Activated CD8-positive, alpha-beta memory T cell treated with anti-CD3 and anti-CD28 coated beads for 1 hour (primary cell): ENCODE measurements around the gene PHB1.
"Not testable (repeated sequence)": the region's sequence is repeated elsewhere in the genome, so short reads cannot be mapped to it uniquely, and the experiment has no call there.

Experiments used
- DNase-seq, 2 donors: peaks; one replicate each; pipeline ENCODE4 v3.0.0-alpha.2; 2020; ENCODE audit warnings: low read depth in 1 of 2; ENCODE audit errors: extremely low read depth in 1 of 2

Gene PHB1

DNA sequence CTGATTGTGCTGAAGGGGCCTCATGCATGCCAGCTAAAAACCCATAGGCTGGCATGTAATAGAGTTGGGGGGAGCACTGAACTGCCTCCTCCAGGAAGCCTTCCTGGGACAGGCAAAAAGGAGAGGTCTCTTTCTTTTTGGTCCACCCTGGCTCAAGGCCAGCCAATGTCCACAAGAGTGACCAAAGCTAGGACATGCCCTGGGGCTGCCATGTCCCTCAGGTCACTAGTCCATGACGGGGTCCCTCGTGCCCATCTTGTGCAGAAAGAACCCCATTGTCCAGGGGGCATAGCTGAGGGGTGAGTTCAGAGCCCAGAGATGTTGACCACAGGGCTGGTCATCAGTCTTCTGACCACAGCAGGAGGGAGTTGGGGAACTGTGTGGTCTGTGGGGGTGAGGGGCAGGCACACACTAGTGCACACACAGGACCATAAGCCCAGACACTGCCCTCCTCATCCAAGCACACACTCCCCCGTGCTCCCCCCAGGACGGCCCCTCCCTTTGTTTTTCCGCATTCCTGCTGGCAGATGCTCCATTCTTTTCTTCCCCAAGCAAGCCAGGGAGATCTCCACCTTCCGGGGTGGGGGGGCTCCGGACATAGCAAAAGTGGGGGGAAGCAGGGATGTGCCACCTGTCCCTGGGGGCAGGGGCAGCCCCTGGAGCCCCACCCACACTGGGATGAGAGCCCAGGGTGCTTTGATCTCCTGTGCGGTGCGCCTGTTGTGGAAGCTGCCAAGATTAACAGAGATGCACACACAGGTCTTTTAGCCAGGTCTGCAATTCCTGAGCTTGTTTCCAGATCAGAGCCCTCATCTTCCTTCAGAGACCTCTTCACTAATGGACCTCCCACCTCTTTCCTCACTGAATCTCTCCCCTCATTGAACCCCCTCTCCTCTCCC lies 25.2 kb upstream of the PHB1 start:
- DNase-seq: no peak

DNA sequence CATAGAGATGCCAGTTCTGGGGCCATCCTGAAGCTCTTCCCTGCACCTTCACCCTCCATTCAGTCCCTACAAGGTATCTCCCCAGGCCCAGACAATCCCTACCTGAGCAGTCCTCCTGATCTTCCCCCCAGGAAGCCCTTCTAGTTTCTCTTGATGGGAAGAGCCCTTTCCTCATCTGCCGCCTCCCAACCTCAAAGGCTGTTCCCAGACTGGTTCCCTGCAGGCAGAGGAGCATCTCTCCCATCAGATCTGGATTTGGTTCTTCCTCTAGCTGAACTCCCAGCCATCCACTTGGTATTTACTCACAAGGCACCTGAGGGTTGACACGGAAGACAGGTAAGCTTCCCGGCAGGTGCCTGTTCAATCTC lies 24.6 kb upstream of the PHB1 start:
- no peak for DNase-seq

DNA sequence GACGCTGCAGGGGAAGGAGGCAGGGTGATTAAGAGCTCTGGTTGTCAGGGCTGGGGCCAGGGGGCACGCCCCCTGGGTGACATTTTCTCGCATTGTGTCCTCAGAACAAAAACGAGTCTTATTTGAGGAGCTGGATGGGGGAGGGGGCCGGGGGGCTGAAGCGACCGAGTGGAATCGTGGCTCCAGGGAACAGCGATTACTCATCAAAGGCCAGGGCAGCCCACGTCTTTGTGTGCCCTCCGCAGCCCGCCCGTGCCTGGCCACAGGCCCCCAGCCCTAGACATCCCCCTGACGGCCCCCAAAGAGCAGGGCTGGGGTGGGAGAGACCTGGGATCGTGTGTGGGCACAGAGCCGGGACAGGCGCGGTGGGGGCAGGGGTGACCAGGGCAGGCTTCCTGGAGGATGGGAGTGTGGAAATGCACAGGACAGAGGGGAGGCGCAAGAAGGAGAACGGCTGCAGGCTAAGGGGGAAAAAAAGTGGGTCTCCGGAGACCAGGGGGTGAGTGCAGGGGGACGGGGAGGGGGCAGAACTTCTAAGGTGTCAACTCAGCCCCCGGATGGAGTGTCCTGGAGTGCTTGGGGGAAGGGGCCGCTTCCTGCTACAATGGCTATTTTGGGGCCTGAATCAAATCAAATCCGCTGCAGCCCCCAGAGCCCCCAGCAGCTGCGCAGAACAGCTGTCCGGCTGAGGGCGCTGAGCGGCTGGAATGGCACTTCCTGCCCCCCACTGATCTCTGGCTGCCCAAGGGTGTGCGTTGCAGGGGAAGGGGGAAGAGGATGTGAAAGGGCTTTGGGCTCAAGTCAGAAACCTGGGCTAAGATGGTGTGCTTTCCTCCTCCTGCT lies 24.0 kb upstream of the PHB1 start:
- no peak for DNase-seq

DNA sequence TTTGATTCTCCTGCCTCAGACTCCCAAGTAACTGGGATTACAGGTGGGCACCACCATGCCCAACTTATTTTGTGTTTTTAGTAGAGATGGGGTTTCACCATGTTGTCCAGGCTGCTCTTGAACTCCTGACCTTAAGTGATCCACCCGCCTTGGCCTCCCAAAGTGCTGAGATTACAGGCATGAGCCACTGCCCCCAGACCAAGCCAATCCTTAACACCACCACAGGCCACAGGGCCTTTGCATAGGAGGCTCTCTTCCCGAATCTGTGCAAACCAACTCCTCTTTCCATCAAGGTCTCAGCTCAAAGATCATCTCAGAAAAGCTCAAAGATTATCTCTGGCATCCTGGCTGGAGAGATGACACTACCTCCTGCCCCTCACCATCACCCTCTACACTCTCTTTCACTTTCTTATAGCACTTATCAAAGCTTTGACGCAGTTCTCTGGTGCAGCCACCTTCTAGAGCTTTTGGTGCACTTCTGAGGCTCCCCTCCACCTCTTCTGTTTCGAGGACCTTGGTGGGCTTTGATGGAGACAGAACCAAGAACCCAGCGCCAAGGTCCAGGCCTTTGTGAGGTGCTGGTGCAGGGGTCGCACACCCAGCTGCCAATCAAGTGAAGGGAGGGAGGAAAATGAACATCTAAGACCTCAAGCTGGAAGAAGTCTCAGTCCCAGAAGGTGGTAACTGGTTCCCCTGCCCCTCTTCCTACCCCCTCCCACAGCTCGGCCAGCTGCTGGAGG lies 23.2 kb upstream of the PHB1 start:
- no peak for DNase-seq

DNA sequence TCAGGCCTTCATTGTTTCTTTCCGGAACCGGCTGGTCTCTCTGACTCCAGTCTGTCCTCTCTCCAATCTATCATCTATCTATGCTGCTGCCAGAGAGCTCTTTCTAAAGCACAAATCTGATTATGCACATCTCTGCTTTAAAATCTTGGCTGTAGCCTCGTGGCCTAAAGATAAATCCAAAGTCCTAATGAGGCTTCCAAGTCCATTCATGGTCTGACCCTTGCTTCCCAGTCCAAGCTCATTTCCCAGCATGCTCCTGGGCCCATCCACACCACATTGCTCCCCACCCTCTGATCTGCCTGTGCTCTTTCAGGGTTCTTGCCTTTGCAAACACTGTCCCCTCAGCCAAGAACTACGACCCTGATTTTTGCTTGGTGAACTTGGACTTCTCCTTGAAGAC lies 21.5 kb upstream of the PHB1 start:
- no peak for DNase-seq

DNA sequence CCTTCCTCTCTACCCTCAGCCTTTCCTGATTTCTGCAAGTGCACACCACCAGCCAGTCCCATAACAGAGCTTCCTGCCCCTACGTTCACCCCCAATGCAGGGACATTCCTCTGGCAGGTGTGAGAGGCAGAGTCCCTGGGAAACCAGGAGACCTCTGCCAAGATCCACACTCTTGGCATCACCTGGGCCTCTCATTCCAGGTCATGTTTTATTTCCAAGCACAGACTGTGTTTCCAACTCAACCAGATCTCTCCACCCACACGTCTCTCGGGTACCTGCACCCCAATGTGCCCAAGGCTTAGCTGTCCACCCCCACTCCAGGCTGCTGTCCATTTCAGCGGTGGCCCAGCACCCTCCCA lies 21.0 kb upstream of the PHB1 start:
- DNase-seq: no peak

DNA sequence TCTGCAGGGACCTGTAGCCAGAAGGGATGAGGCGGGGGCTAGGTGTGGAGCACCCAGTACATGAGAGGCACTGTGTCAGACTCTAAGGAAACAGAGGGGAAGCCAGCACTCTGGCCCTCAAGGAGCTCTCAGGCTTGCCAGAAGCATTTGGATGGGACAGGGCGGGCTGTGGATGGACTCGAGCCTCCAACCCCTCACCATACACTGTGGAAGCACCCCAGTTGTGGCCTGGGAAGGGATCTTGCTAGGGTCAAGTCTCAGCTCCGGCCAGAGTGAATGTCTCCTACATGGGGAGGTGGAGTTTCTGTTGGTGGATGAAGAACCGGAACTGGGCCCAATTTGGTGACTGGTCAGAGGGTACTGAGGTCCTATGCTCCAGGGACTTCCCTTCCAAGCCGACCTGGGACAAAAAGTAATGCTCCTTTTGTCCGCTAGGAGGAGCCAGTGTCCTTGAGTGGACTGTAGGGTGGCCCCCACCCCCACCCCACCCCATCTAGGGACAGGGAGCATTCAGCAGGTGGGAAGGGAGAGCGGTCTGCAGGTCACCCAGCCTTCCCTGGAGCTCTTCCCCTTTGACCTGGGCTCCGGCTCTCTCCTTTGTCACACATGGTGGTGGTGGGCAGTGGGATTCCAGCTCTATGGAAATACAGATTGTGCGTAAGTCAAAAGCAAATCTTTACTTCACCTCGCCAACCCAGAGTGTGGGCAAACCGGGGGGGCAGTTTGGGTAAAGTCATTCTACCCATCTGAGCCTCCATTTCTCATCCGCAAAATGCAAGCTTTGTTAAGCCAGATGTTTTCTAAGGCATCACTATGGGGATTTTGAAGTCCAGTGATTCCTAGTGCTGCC lies 20.4 kb upstream of the PHB1 start:
- no peak for DNase-seq

DNA sequence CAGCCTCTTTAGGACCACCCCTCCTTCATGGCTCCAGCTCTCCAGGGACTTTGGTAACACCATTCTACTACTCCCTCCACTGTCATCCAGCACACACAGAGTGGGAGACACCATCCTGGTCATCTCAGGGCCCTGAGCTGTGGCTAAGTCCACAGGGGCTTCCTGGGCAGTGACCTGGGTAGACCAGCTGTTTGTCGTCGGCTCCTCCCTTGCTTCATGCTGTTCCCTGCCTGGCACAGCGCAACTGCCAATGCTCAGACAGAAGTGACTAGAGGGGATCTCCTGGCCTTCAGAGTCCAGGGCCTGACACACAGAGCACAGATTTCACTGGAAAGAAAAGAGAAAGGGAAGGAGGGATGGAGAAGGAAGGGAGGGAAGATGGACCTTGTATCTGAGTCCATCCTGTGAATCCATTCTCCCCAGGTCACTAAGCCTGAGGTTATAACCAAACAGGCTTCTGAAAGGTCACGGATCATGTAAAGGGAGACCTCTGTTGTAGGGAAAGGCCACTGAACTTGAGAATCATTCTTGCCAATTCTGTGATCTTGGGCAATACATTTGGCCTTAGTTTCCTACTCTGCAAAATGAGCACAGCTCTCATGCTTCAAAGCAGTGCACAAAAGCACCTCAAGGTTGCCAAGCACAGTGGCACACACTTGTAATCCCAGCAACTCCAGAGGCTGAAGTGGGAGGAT lies 18.5 kb upstream of the PHB1 start:
- no peak for DNase-seq

DNA sequence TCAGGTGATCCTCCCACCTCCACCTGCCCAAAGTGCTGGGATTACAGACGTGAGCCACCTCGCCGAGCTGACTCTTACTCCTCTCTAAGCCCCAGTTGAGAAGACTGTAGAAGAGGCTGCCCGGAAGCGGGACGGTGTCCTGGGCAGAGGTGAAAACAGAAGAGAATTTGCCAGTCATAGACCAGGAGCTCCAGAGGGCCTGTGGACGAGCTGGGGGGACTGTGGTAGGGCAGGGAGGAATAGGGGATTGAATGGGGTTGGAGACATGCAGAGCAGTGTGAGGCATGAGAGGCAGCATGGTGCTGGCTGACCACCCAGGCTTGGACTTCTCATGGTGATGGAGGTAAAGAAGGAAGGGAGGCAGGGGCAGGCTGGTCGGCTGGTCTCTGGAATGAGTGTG lies 17.1 kb upstream of the PHB1 start:
- no peak for DNase-seq

DNA sequence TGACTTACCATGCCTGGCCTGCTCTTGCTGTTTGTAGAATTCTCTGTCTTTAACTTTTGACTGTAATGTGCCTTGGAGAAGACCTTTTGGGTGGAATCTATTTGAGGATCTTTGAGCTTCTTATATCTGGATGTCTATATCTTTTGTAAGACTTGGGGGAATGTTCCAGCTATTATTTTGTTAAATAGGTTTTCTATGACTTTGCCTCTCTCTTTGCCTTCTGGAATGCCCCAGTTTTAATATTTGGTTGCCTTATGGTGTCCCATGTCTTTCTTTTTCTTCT lies 10.3 kb upstream of the PHB1 start:
- DNase-seq: no peak

DNA sequence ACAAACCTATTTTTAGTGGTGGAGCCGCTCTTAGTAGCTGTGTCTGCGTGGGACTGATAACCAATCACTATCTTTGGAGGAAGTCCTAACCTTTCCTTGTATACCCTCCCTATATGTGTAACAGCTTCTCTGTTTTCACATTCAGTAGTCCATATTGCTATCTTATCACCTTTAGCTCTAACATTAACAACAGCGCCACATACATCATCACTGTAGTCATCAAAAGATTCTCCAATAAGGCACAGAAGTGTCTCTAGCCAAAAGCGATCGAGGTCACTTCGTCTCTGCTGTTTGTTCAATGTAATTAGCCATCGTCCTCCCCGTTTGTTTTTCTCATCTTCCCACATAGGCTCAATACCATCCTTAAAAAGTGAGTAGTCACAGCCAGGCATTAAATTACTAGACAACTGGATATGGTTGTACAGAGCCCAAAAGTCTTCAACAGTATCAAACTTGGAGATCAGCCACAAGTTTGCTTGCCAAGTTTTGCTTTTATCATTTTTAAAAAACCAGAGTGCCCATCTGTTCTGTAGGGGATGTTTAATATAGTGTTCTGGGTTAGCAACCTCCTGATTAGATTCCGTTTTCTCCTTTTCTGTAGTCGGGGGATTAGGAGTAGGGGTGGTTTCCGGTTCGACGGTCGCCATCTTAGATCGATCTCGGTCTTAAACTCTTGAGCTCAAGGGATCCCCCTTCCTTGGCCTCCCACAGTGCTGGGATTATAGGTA lies 9.8 kb upstream of the PHB1 start:
- not testable (repeated sequence) for DNase-seq

DNA sequence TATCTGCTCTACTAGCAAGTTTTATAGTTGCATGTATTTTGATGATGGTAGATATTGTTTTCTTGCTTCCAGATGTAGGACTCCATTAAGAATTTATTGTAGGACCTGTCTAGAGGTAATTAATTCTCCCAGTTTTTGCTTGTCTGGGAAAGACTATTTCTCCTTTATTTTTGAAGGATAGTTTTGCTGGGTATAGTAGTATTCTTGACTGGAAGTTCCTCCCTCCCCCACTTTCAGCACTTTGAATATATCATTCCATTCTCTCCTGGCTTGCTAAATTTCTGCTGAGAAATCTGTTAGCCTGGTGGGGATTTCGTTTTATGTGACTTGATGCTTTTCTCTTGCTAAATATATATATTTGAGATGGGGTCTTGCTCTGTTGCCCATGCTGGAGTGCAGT lies 8.0 kb upstream of the PHB1 start:
- no peak for DNase-seq

DNA sequence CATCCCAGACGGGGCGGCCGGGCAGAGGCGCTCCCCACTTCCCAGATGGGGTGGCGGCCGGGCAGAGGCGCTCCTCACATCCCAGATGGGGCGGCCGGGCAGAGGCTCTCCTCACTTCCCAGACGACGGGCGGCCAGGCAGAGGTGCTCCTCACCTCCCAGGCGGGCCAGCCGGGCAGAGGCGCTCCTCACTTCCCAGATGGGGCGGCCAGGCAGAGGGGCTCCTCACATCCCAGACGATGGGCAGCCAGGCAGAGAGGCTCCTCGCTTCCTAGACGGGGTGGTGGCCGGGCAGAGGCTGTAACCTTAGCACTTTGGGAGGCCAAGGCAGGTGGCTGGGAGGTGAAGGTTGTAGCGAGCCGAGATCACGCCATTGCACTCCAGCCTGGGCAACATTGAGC lies 5.1 kb upstream of the PHB1 start:
- DNase-seq: not testable (repeated sequence)

DNA sequence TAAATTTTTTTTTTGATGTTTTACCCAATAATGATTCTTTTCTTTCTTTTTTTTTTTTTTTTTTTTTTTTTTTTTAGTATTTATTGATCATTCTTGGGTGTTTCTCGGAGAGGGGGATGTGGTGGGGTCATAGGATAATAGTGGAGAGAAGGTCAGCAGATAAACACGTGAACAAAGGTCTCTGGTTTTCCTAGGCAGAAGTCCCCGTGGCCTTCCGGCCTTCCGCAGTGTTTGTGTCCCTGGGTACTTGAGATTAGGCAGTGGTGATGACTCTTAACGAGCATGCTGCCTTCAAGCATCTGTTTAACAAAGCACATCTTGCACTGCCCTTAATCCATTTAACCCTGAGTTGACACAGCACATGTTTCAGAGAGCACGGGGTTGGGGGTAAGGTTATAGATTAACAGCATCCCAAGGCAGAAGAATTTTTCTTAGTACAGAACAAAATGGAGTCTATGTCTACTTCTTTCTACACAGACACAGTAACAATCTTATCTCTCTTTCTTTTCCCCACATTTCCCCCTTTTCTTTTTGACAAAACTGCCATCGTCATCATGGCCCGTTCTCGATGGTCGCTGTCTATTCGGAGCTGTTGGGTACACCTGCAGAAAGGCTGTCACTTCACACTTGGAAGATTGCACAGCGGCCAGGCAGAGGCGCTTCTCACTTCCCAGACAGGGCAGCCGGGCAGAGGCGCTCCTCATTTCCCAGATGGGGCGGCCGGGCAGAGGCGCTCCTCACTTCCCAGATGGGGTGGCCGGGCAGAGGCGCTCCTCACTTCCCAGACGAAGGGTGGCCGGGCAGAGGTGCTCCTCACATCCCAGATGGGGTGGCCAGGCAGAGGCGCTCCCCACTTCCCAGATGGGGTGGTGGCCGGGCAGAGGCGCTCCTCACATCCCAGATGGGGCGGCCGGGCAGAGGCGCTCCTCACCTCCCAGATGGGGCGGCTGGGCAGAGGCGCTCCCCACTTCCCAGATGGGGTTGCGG lies 4.4 kb upstream of the PHB1 start:
- not testable (repeated sequence) for DNase-seq

DNA sequence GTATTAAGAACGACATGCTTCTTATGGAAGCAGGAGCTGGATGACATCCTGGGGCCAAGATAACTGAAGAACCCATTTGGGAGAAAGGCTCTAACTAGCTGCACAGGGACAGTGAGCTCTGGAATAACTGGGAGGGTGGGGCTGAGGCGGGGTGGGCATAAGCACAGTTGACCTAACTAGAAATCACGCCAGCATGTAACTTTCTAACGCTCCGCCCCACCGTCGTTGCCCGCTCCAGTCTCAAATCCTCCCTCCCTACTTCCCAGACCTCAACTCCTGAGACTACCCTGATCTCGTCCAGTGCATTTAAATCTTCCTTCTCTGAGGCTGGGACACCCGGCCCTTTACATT lies 436 bp downstream of the PHB1 start:
- DNase-seq: no peak

DNA sequence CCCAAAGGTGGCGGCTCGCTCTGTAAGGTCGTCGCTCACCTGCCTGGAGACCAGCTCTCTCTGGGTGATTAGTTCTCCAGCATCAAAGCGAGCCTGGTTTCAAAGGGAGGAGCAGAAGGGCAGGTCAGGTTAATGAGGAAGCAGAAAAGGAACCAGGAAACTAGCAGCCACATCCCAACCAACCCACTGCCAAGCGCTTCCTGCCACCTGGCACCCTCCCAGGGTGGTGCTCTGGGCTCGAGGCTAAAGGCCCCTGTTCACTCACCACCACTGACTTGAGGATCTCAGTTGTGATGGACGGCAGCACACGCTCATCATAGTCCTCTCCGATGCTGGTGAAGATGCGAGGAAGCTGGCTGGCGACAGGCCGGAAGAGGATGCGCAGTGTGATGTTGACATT lies 5.6 kb downstream of the PHB1 start:
- DNase-seq: no peak

DNA sequence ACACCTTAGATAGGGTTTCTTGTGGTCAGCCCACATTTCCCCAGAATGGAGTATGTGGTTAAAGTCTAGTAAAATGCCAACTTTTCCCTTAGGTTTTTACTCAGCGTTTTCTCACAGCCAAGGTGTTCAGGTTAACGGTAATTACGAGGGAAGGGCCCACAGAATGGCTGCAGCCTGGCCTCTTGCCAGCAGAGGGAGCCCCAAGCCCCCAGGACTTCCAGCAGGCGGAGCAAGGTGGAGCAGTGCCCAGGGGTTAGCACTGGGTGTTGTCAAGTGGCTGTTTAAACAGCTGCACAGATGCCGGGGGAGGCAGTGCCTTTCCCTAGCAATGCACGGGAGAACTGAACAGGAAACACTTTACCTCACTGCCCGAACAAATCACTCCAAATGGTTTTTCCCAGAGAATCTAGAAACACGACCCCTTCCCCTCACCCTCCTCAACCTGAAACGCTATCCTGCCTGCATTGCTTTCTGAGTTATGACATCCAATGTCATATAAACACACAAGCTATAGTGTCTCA lies 6.6 kb downstream of the PHB1 start:
- DNase-seq: peak; percentile 56 to 77

DNA sequence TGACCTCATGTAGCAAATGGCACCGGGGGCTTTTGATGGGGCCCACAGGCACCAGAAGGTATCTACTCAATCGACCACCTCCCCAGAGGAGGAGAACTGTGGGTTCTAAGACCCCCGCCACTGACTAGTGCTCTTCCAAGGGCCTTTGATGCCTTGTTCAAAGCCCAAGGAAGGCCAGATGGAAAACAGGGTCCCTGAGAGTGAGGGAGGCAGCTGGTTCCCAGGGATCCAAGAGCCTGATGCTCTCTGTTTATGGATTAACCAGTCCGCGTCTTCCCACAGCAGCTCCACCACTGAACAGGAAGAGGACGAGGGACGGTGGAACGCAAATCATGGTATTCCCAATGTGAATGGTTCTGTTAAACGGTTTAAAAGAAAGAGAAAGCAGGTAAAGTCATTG lies 7.6 kb downstream of the PHB1 start:
- no peak for DNase-seq
